Measurements from ENCODE around the gene CDH18.

The CDH18 gene

GRCh38 chr5:19608444-19609002 is 379.5 kb downstream of the CDH18 start:
- no peaks in the 10 kb centered on the region for H3K36me3 ChIP-seq (ENCODE audit: insufficient read depth, low read length)
- no peaks in the 10 kb centered on the region for H3K27me3 ChIP-seq (ENCODE audit: insufficient read depth, low read length)
- H3K4me3 ChIP-seq (ENCODE audit: low read depth, low read length, poor library complexity, severe bottlenecking), result no peak overlapping the region
- H3F3A ChIP-seq (ENCODE audit: insufficient read depth, low read length), result no peaks in the 10 kb centered on the region
- H3K4me1 ChIP-seq (ENCODE audit: insufficient read depth, low read length, severe bottlenecking), result no peaks in the 10 kb centered on the region
- no peaks in the 10 kb centered on the region for H3K79me2 ChIP-seq (ENCODE audit: insufficient read depth, low read length)
- no peak overlapping the region for H2AFZ ChIP-seq (ENCODE audit: low read length)
- no peaks in the 10 kb centered on the region for H3K9me3 ChIP-seq (ENCODE audit: low read length)
- H3K4me2 ChIP-seq (ENCODE audit: low read length), result no peak overlapping the region
- TF ChIP-seq EZH2 (IDR thresholded peaks at IDR 0.05; ENCODE audit: borderline replicate concordance, low read length), result no peak
- TF ChIP-seq CTCF (IDR thresholded peaks at IDR 0.05; ENCODE audit: low read length), result peak; percentile 34
- H3K9ac ChIP-seq (ENCODE audit: low read length), result no peak overlapping the region
- H3K27ac ChIP-seq (ENCODE audit: low read depth, low read length, poor library complexity, severe bottlenecking), result no peak overlapping the region
- no peaks in the 10 kb centered on the region for H3K9me2 ChIP-seq (ENCODE audit: low read depth, low read length)
- H4K20me1 ChIP-seq (ENCODE audit: insufficient read depth, low read length), result no peaks in the 10 kb centered on the region

DNA sequence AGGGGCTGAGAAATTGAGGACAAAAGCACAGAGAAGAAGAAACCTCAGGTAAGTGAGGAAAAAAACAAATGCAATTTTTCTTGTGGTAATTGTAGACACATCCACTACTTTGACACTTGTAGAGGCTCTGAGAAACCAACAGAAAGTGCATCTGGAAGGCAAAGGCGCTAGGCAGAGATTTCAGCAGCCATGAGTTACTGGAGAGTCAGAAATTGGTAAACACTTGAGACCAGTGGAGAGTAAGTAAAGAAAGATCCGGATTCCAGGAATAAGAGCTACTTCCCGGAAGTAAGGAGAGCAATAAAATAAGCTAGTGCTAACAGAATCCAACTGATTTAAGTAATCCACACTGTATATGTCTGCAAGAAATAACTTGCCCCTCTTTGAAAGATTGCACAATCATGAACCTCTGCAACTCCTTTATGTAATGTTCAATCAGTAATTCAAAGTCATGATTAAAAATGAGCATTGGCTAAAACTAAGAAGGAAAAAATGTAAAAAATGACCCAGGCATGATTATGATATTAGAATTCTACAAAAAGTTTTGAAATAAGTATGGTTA is 382.1 kb downstream of the CDH18 start:
- no peak overlapping the region for H3K27ac ChIP-seq (ENCODE audit: low read depth, low read length, poor library complexity, severe bottlenecking)
- H3F3A ChIP-seq (ENCODE audit: insufficient read depth, low read length), result no peaks in the 10 kb centered on the region
- no peaks in the 10 kb centered on the region for H3K79me2 ChIP-seq (ENCODE audit: insufficient read depth, low read length)
- H3K9me3 ChIP-seq (ENCODE audit: low read length), result no peaks in the 10 kb centered on the region
- H3K27me3 ChIP-seq (ENCODE audit: insufficient read depth, low read length), result no peaks in the 10 kb centered on the region
- H3K4me3 ChIP-seq (ENCODE audit: low read depth, low read length, poor library complexity, severe bottlenecking), result no peak overlapping the region
- H3K9me2 ChIP-seq (ENCODE audit: low read depth, low read length), result no peaks in the 10 kb centered on the region
- no peak overlapping the region for H3K9ac ChIP-seq (ENCODE audit: low read length)
- no peaks in the 10 kb centered on the region for H3K4me1 ChIP-seq (ENCODE audit: insufficient read depth, low read length, severe bottlenecking)
- H4K20me1 ChIP-seq (ENCODE audit: insufficient read depth, low read length), result no peaks in the 10 kb centered on the region
- no peak overlapping the region for H2AFZ ChIP-seq (ENCODE audit: low read length)
- H3K4me2 ChIP-seq (ENCODE audit: low read length), result no peak overlapping the region
- no peak for TF ChIP-seq CTCF (IDR thresholded peaks at IDR 0.05; ENCODE audit: low read length)
- H3K36me3 ChIP-seq (ENCODE audit: insufficient read depth, low read length), result no peaks in the 10 kb centered on the region

GRCh38 chr5:19584131-19584530 is 403.9 kb downstream of the CDH18 start:
- no peak overlapping the region for H3K4me3 ChIP-seq (ENCODE audit: low read depth, low read length, poor library complexity, severe bottlenecking)
- no peak overlapping the region for H3K9ac ChIP-seq (ENCODE audit: low read length)
- no peaks in the 10 kb centered on the region for H3K9me3 ChIP-seq (ENCODE audit: low read length)
- no peaks in the 10 kb centered on the region for H3K79me2 ChIP-seq (ENCODE audit: insufficient read depth, low read length)
- no peaks in the 10 kb centered on the region for H4K20me1 ChIP-seq (ENCODE audit: insufficient read depth, low read length)
- H3F3A ChIP-seq (ENCODE audit: insufficient read depth, low read length), result no peaks in the 10 kb centered on the region
- no peaks in the 10 kb centered on the region for H3K36me3 ChIP-seq (ENCODE audit: insufficient read depth, low read length)
- H3K9me2 ChIP-seq (ENCODE audit: low read depth, low read length), result no peaks in the 10 kb centered on the region
- H3K27ac ChIP-seq (ENCODE audit: low read depth, low read length, poor library complexity, severe bottlenecking), result no peak overlapping the region
- no peaks in the 10 kb centered on the region for H3K27me3 ChIP-seq (ENCODE audit: insufficient read depth, low read length)
- no peak overlapping the region for H2AFZ ChIP-seq (ENCODE audit: low read length)
- H3K4me1 ChIP-seq (ENCODE audit: insufficient read depth, low read length, severe bottlenecking), result no peaks in the 10 kb centered on the region
- H3K4me2 ChIP-seq (ENCODE audit: low read length), result no peak overlapping the region
- TF ChIP-seq EZH2 (IDR thresholded peaks at IDR 0.05; ENCODE audit: borderline replicate concordance, low read length) (no peak), CTCF (IDR thresholded peaks at IDR 0.05; ENCODE audit: low read length) (no peak)

Measured in OCI-LY1 (cell line).